ENCODE results near the gene SLC16A3.

The SLC16A3 gene

DNA sequence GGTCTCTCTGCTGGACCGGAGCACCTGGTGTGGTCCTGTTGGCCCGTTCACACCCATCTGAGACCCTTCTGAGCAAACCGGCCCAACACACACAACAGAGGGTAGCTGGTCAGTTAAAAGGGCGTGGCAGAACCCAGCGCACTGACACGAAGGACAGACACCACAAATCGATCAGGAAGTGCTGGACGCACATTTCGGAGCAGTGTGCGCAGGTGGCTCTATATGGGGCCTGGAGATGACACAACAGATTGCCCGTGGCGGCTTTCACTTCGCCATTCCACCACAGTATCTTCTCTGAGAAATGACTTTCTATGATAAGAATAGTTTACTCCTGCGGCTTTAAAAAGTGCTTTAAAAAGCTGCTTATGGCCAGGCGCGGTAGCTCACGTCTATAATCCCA, 28.7 kb upstream of the SLC16A3 start:
- TF ChIP-seq, protein P1, sequence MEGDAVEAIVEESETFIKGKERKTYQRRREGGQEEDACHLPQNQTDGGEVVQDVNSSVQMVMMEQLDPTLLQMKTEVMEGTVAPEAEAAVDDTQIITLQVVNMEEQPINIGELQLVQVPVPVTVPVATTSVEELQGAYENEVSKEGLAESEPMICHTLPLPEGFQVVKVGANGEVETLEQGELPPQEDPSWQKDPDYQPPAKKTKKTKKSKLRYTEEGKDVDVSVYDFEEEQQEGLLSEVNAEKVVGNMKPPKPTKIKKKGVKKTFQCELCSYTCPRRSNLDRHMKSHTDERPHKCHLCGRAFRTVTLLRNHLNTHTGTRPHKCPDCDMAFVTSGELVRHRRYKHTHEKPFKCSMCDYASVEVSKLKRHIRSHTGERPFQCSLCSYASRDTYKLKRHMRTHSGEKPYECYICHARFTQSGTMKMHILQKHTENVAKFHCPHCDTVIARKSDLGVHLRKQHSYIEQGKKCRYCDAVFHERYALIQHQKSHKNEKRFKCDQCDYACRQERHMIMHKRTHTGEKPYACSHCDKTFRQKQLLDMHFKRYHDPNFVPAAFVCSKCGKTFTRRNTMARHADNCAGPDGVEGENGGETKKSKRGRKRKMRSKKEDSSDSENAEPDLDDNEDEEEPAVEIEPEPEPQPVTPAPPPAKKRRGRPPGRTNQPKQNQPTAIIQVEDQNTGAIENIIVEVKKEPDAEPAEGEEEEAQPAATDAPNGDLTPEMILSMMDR (IDR thresholded peaks at IDR 0.05; ENCODE audit: low read depth, low read length) = no peak
- no peak for DNase-seq (ENCODE audit: extremely low read depth, low read depth)

DNA sequence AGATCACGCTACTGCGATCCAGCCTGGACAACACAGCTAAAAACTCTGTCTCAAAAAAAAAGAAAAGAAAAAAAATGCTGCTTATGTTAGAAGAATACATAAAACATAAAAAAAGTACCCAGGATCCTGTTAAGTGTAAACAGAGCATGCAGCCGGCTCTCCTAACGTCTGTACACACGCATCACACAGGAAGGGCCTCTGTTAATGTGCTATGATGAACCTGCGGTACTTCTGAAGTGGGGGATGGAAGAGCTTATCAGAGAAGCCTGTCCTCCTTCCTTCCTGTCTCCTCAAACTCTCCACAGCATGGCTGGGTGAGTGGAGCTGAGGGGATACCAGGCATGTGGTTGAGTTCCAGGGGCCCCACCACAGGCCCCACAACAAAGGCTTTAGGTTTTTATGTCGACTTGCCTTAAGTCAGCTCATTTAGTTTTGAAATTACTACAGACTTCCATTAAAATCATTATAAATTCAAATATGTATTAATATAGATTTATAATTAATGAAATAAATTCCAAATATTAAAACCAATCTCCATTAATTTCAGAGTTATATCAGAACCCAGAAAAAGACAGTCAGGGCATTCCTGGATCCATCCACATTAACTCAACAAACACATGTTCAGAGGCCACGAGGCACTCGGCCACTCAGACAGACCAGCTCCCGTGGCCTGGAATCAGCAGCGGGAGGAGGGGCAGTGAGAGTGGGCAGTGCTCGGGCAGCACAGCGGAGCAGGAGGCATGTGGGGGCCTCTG, 27.9 kb upstream of the SLC16A3 start:
- TF ChIP-seq, protein P1 (IDR thresholded peaks at IDR 0.05; ENCODE audit: low read depth, low read length) = no peak
- DNase-seq (ENCODE audit: extremely low read depth, low read depth) = no peak

DNA sequence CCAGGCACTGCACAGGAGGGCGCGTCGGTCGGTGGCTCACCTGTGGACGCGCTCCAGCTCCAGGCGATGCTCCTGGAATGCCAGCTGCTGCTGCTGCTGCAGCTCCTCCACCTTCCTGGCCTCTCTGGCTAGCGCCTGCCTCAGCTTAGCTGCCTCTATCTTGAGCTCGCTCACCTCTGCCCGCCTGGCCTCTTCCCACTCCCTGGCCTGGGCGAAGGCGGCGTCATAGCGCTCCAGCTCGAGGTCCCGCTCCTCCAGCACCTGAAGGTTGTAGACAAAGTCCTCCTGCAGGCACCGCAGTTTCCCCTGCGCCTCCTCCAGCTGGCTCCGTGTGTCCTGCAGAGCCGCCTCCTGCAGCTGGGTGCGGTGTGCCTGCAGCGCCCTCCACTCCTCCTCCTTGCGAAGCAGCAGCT, 27.3 kb upstream of the SLC16A3 start:
- TF ChIP-seq, protein P1 (IDR thresholded peaks at IDR 0.05; ENCODE audit: low read depth, low read length) = no peak

DNA sequence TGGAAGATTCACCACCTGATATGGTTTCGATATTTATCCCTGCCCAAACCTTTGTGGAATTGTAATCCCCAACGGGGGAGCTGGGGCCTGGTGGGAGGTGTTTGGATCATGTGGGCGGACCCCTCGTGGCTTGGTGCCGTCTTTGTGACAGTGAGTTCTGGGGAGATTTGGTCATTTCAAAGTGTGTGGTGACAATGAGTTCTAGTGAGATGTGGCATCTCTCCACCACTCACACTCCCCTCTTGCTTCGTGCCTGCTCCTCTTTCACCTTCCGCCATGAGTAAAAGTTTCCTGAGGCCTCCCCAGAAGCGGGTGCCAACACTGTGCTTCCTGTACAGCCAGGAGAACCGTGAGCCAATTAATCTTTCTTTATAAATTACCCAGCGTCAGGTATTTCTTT, 25.9 kb upstream of the SLC16A3 start:
- TF ChIP-seq, protein P1 (IDR thresholded peaks at IDR 0.05; ENCODE audit: low read depth, low read length) = no peak
- no peak for DNase-seq (ENCODE audit: extremely low read depth, low read depth)

More for the DNA sequence above, 27.3 kb upstream of the SLC16A3 start:
- DNase-seq (ENCODE audit: extremely low read depth, low read depth) = no peak

DNA sequence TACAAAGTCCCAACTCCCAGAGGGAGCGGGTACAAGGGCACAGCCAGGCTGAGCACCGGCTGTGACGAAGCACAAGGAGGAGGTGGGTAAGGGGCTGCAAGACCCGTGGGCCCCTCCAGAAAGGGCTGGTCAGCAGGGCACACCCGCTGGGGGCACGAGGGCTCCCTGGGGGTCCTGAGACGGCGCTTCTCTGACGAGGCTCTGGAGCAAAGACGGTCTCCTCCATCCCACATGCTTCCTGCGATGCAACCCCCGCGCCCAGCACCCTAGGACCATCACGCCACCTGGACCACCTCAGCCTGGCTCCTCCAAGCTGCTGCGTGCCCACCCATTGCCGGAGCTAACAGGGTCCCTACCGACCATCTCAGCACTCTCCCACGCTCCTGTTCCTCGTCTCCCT, 24.9 kb upstream of the SLC16A3 start:
- no peak for DNase-seq (ENCODE audit: extremely low read depth, low read depth)
- TF ChIP-seq, protein P1 (IDR thresholded peaks at IDR 0.05; ENCODE audit: low read depth, low read length) = no peak

DNA sequence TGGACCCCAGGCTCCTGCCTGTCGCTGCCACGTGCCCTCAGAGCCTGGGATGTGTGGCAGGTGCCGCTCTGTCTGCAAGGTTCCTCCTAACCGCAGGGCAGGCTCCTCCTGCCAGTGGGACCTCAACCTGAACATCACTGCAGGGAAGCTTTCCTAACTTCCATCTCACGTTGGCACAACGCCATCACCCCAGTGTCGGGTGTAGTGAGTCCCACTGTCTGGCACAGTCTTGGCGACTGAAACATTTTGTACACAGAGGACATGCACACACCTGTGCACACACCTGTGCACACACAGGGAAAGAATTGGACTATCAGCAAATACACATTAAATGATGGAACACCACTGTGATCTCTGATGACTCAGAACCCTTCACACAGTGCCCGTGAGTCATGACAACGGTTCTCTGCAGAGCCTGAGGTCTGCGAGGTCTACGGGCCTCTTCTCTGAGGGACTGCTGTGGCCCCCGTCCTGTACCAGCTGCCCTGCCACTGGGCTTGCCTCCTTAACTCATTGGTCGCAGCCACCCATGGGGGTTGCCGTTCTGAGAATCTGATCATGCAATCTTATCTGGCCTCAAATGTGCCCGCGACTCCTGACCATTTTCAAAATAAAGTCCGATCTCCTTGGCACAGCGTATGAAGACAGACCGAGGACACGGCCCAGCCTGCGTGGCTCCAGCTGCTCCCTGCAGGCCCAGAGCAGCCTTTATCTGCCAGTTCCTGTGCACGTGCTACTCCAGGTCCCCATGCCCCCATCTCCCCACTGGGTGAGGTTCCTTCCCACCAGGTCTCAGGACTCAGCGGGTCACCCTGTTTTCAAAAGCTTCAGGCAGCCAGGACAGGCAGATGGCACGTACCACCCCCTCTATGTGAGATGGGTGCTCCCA, 23.8 kb upstream of the SLC16A3 start:
- TF ChIP-seq, protein P1 (IDR thresholded peaks at IDR 0.05; ENCODE audit: low read depth, low read length) = no peak
- no peak for DNase-seq (ENCODE audit: extremely low read depth, low read depth)

All from AG09319 (cell line).